H1 (cell line): ENCODE data around the gene PLEKHM1. TPM values are rescaled to one million over a fixed set of nuclear protein-coding genes. Genes with fewer than 3 reads are reported as not detected.
A peak's percentile ranks its signal among the peaks of the same experiment; 100 is the strongest.

ENCODE experiments used
- CTCF ChIA-PET: fragments of 300-600 bp; sonication (Branson Sonifier 250); formaldehyde crosslinking; loops from one replicate; lab custom pipeline; 2021; ENCODE audit not compliant: partially characterized antibody; lab: Charles Lee
- POLR2A ChIA-PET: fragments of 300-600 bp; sonication (Branson Sonifier 250); formaldehyde crosslinking; loops from one replicate; lab custom pipeline; 2021; ENCODE audit warnings: inconsistent platforms; ENCODE audit not compliant: partially characterized antibody; lab: Charles Lee
- DNase-seq, 2 experiments: peaks; one replicate each; pipeline versions ENCODE4 v3.0.0 to v3.0.0-alpha.2; 2010 to 2022; ENCODE audit warnings: low spot score in 2 of 2, low read depth in 1 of 2, mixed read lengths in 1 of 2
- FAIRE-seq: peaks from 2 replicates; lab custom pipeline; 2011; peaks lifted over from hg19 to GRCh38; lab: Jason Lieb, UNC
- H2AFZ ChIP-seq: 2 replicates; pipeline ENCODE4 v1.8.1; 2012; ENCODE audit warnings: low read length, inconsistent platforms
- H2AK5ac ChIP-seq: 2 replicates; pipeline ENCODE4 v1.6.1; 2013; ENCODE audit warnings: low read depth, low read length
- H2BK120ac ChIP-seq: replicated peaks from 2 replicates; pipeline ENCODE3; 2013; ENCODE audit warnings: low read depth, low read length, inconsistent platforms
- H2BK12ac ChIP-seq: 2 replicates; pipeline ENCODE4 v1.6.1; 2013; ENCODE audit warnings: low read depth, low read length
- H2BK15ac ChIP-seq: 2 replicates; pipeline ENCODE4 v1.6.1; 2013; ENCODE audit warnings: low read length
- H2BK20ac ChIP-seq: 2 replicates; pipeline ENCODE4 v1.6.1; 2013; ENCODE audit warnings: low read length
- H2BK5ac ChIP-seq: 2 replicates; pipeline ENCODE4 v1.6.1; 2013; ENCODE audit warnings: low read depth, low read length
- H3K14ac ChIP-seq: 2 replicates; pipeline ENCODE4 v1.6.1; 2013; ENCODE audit warnings: inconsistent platforms; ENCODE audit not compliant: insufficient read length
- H3K18ac ChIP-seq: 2 replicates; pipeline ENCODE4 v1.6.1; 2013; ENCODE audit warnings: low read length; ENCODE audit errors: extremely low read depth
- H3K23ac ChIP-seq: 2 replicates; pipeline ENCODE4 v1.6.1; 2013; ENCODE audit warnings: inconsistent platforms; ENCODE audit not compliant: insufficient read length
- H3K23me2 ChIP-seq: 2 replicates; pipeline ENCODE4 v1.6.1; 2013; ENCODE audit warnings: low read depth, low read length
- H3K27ac ChIP-seq: 2 replicates; pipeline ENCODE4 v1.6.1; 2011; ENCODE audit warnings: low read depth, low read length, inconsistent platforms
- H3K27me3 ChIP-seq, 4 experiments: replicated peaks in 1 of 4; 1 replicate in 1 of 4; 2 replicates in 3 of 4; pipeline versions ENCODE4 v1.6.1 to v1.8.1; 2011 to 2013; ENCODE audit warnings: low read length in 3 of 4, mild to moderate bottlenecking in 3 of 4, inconsistent platforms in 2 of 4, mixed read lengths in 2 of 4, moderate library complexity in 1 of 4; ENCODE audit not compliant: control insufficient read depth in 3 of 4, insufficient read depth in 3 of 4; ENCODE audit errors: extremely low read depth in 1 of 4
- H3K36me3 ChIP-seq, 4 experiments: 2 replicates each; pipeline versions ENCODE4 v1.6.1 to v1.8.1; 2011 to 2013; ENCODE audit warnings: mild to moderate bottlenecking in 4 of 4, low read length in 3 of 4, moderate library complexity in 2 of 4, control low read depth in 1 of 4, inconsistent platforms in 1 of 4; ENCODE audit not compliant: insufficient read depth in 4 of 4, control insufficient read depth in 2 of 4
- H3K4ac ChIP-seq: replicated peaks from 2 replicates; pipeline ENCODE3; 2013; ENCODE audit warnings: low read length, low read depth, mixed read lengths, inconsistent platforms; ENCODE audit not compliant: insufficient read length
- H3K4me1 ChIP-seq, 4 experiments: replicated peaks in 1 of 4; 1 replicate in 1 of 4; 2 replicates in 3 of 4; pipeline versions ENCODE4 v1.6.1 to v1.8.1; 2011 to 2013; ENCODE audit warnings: low read length in 3 of 4, inconsistent platforms in 2 of 4, mixed read lengths in 1 of 4; ENCODE audit not compliant: insufficient read depth in 4 of 4, control insufficient read depth in 3 of 4
- H3K4me2 ChIP-seq, 2 experiments: 2 replicates each; pipeline versions ENCODE4 v1.6.1 to v1.8.1; 2011 to 2013; ENCODE audit warnings: low read depth in 2 of 2, low read length in 2 of 2, control low read depth in 1 of 2, inconsistent platforms in 1 of 2, mild to moderate bottlenecking in 1 of 2; ENCODE audit not compliant: insufficient read depth in 1 of 2
- H3K4me3 ChIP-seq, 4 experiments: fragments of 200-600, 300-600 bp in 1 of 4; sonication (generic), shearing (Covaris generic), sonication (Bioruptor Twin) in 1 of 4; 2 replicates each; pipeline versions ENCODE4 v1.5.1 to v1.8.1; 2011 to 2016; ENCODE audit warnings: low read length in 4 of 4, low read depth in 3 of 4, control low read depth in 2 of 4, inconsistent platforms in 2 of 4, mild to moderate bottlenecking in 2 of 4, mixed read lengths in 1 of 4, moderate library complexity in 1 of 4; ENCODE audit not compliant: insufficient read depth in 2 of 4; ENCODE audit errors: extremely low read depth in 1 of 4
- H3K56ac ChIP-seq: replicated peaks from 2 replicates; pipeline ENCODE3; 2013; ENCODE audit warnings: low read depth, mild to moderate bottlenecking, mixed read lengths, low read length, inconsistent platforms; ENCODE audit not compliant: insufficient read length
- H3K79me1 ChIP-seq: 2 replicates; pipeline ENCODE4 v1.6.1; 2013; ENCODE audit warnings: low read depth, low read length, control low read depth
- H3K79me2 ChIP-seq, 2 experiments: 2 replicates each; pipeline versions ENCODE4 v1.6.1 to v1.8.1; 2012 to 2013; ENCODE audit warnings: low read length in 2 of 2, mild to moderate bottlenecking in 2 of 2, inconsistent platforms in 1 of 2; ENCODE audit not compliant: insufficient read depth in 2 of 2, control insufficient read depth in 1 of 2
- H3K9ac ChIP-seq, 4 experiments: replicated peaks in 1 of 4; 1 replicate in 1 of 4; 2 replicates in 3 of 4; pipeline versions ENCODE4 v1.6.1 to v1.8.1; 2011 to 2013; ENCODE audit warnings: low read depth in 3 of 4, low read length in 3 of 4, control low read depth in 2 of 4, mild to moderate bottlenecking in 2 of 4, moderate library complexity in 2 of 4, inconsistent platforms in 1 of 4; ENCODE audit errors: extremely low read depth in 1 of 4
- H3K9me3 ChIP-seq, 2 experiments: 2 replicates each; pipeline versions ENCODE4 v1.6.1 to v1.8.1; 2012 to 2013; ENCODE audit warnings: mild to moderate bottlenecking in 2 of 2, moderate library complexity in 2 of 2, control low read depth in 1 of 2, inconsistent platforms in 1 of 2, low read depth in 1 of 2, low read length in 1 of 2, mixed read lengths in 1 of 2; ENCODE audit not compliant: insufficient read depth in 2 of 2
- H4K20me1 ChIP-seq, 2 experiments: replicated peaks in 1 of 2; 2 replicates each; pipeline versions ENCODE3 to v1.8.1; 2011 to 2013; ENCODE audit warnings: inconsistent platforms in 2 of 2, low read length in 2 of 2, mild to moderate bottlenecking in 1 of 2; ENCODE audit not compliant: insufficient read depth in 2 of 2, control insufficient read depth in 1 of 2
- H4K5ac ChIP-seq: 2 replicates; pipeline ENCODE4 v1.6.1; 2013; ENCODE audit warnings: low read length, low read depth, mixed read lengths, inconsistent platforms; ENCODE audit not compliant: insufficient read length
- H4K8ac ChIP-seq: 2 replicates; pipeline ENCODE4 v1.8.0; 2013; ENCODE audit warnings: mild to moderate bottlenecking, moderate library complexity, low read length, inconsistent platforms; ENCODE audit not compliant: insufficient read depth; ENCODE audit errors: extremely low read depth
- H4K91ac ChIP-seq: replicated peaks from 2 replicates; pipeline ENCODE3; 2013; ENCODE audit warnings: low read length, mixed read lengths, inconsistent platforms; ENCODE audit not compliant: insufficient read length
- BACH1 ChIP-seq: IDR thresholded peaks from 2 replicates; pipeline ENCODE4 v1.6.1; 2012; ENCODE audit warnings: low read length, improper control_type of control experiment
- CBX8 ChIP-seq: fragments of 300-800, 300-1000 bp; sonication (generic); IDR thresholded peaks from 2 replicates; pipeline ENCODE4 v1.7.1; 2016; ENCODE audit warnings: low read depth, low read length, borderline replicate concordance
- CHD2 ChIP-seq: IDR thresholded peaks from 2 replicates; pipeline ENCODE4 v1.6.1; 2012; ENCODE audit warnings: low read length, improper control_type of control experiment
- CREB1 ChIP-seq: IDR thresholded peaks from 2 replicates; pipeline ENCODE4 v1.6.1; 2012; ENCODE audit warnings: inconsistent platforms
- FOSL1 ChIP-seq: IDR thresholded peaks from 2 replicates; pipeline ENCODE4 v1.6.1; 2011; ENCODE audit warnings: mild to moderate bottlenecking, low read depth, low read length, moderate library complexity; ENCODE audit not compliant: insufficient read depth
- HDAC2 ChIP-seq, 2 experiments: fragments of 300-600 bp in 1 of 2; sonication (generic) in 1 of 2; IDR thresholded peaks; 2 replicates each; pipeline ENCODE4 v1.6.1; 2011 to 2012; ENCODE audit warnings: low read depth in 2 of 2, low read length in 2 of 2, mild to moderate bottlenecking in 2 of 2, moderate library complexity in 2 of 2, borderline replicate concordance in 1 of 2, inconsistent platforms in 1 of 2
- NANOG ChIP-seq: IDR thresholded peaks from 2 replicates; pipeline ENCODE4 v1.6.1; 2011; ENCODE audit warnings: low read length, low read depth, mild to moderate bottlenecking, inconsistent platforms; ENCODE audit not compliant: insufficient read depth, poor library complexity, severe bottlenecking
- RBBP5 ChIP-seq: IDR thresholded peaks from 2 replicates; pipeline ENCODE4 v1.7.1; 2012; ENCODE audit warnings: low read depth, mild to moderate bottlenecking, inconsistent platforms, low read length, moderate library complexity, borderline replicate concordance
- RFX5 ChIP-seq: IDR thresholded peaks from 2 replicates; pipeline ENCODE4 v1.6.1; 2011; ENCODE audit warnings: low read depth, low read length, improper control_type of control experiment, borderline replicate concordance
- RXRA ChIP-seq: IDR thresholded peaks from 2 replicates; pipeline ENCODE4 v1.6.1; 2011; ENCODE audit warnings: low read depth, mild to moderate bottlenecking, low read length, moderate library complexity; ENCODE audit not compliant: insufficient read depth
- WGBS, 2 experiments: shearing (Covaris generic) in 1 of 2; methylation state at CpG; one replicate each; pipeline versions ENCODE4 v1.1.6 to v1.1.7; 2013 to 2015; ENCODE audit warnings: low lambda C conversion rate in 2 of 2, mixed read lengths in 2 of 2, inconsistent platforms in 1 of 2, low coverage in 1 of 2, missing lambda C conversion rate in 1 of 2; ENCODE audit not compliant: insufficient replicate concordance in 2 of 2, insufficient coverage in 1 of 2, insufficient read length in 1 of 2; ENCODE audit errors: extremely low coverage in 1 of 2, missing lambda C conversion rate in 1 of 2; 5-methylcytosine and 5-hydroxymethylcytosine counted together
- polyA plus RNA-seq, 7 experiments: library from polyadenylated mRNA; depleted of rRNA in 3 of 7; stranded (reverse) in 5 of 7; unstranded in 2 of 7; fragments of >200 nt in 5 of 7; fragments of 200-250 nt in 2 of 7; gene quantifications; 1 replicate in 5 of 7; 2 replicates in 1 of 7; 4 replicates in 1 of 7; pipeline versions ENCODE4 v1.2.1 to v1.2.3, GENCODE V29; 2011 to 2013; ENCODE audit warnings: missing spikeins in 2 of 7, mixed read lengths in 2 of 7
- total RNA-seq: library from RNA; stranded (reverse); fragmentation: NEBNext Ultra II Directional; extraction: Animal tissue kit (Norgen Biotek cat#: 25700); gene quantifications from 2 replicates; pipeline ENCODE4 v1.2.1, GENCODE V29; 2021

PLEKHM1 gene
- total and polyA plus RNA-seq, 2 of the 8 experiments (the other 6 are each of a cell fraction or from before 2014, with no cell fraction given) = 7.6 to 17.9 TPM

DNA sequence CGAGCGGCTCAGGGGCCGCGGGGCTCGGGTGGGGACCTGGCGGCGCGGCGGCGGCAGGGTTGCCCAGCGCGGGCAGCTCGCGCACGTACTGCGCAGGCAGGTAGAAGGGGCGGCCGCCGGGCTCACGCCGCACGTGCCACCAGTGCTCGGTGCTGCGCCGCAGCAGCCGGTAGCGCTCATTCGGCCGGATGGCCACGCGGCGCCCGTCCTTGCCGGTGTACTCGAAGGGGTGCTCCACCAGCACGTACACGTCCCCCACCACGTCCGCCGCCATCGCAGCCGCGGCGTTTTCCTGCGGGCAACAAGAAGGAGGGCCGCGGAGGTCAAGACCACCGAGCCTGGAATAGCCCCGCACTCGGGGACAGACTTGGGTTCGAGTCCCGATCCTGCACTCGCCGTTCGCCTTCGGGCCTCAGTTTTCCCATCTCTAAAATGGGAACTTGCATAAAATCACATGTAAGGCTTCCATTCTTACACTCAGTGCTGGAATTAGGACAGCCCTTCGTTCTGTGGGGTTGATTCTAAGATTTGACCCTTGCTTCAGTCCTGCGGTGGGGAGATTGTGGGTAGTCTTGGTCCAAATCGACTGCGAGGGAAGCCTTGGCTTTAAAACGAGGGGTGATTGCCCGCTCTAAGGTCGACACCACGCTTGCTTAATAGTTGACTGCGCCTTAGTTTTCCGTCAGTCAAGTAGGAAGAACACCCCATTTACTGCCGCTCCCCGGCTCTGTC is 60.3 kb downstream of the PLEKHM1 start:
- no peak for FAIRE-seq
- 18% methylated on average over 68 of the region's 68 CpGs; no CpG with 5 or more reads in 1 of the 2 experiments for WGBS, 2 experiments
- Histone ChIP-seq H3K36me3 (peaks cover 0 to 4% (median 0%) of the 10 kb centered on the region in 4 experiments; a peak in 1 of 8 replicates), H3K4me2 (peak overlapping the region; percentile 77 to 90), H3K27me3 (peaks cover 21 to 51% (median 44%) of the 10 kb centered on the region in 4 experiments), H3K9ac (no peak overlapping the region; a peak in 1 of 7 replicates), H3K4ac (no peak overlapping the region), H3K79me2 (no peaks in the 10 kb centered on the region), H2BK15ac (no peak overlapping the region), H2AK5ac (no peak overlapping the region), H4K20me1 (no peaks in the 10 kb centered on the region), H3K79me1 (no peaks in the 10 kb centered on the region), H2BK5ac (no peak overlapping the region; the same call in 1 of the 2 replicates), H2BK20ac (no peak overlapping the region), H3K4me1 (peaks cover 6 to 29% (median 14%) of the 10 kb centered on the region in 4 experiments), H4K91ac (no peak overlapping the region), H3K4me3 (peak overlapping the region; percentile 28 to 65 (median 55)), H3K56ac (no peak overlapping the region), H3K18ac (no peak overlapping the region; the same call in 1 of the 2 replicates), H3K23me2 (peaks cover 26% of the 10 kb centered on the region), H2BK12ac (peak overlapping the region; percentile 0; the same call in 1 of the 2 replicates), H4K8ac (no peak overlapping the region), H3K23ac (no peak overlapping the region), H3K14ac (no peak overlapping the region), H3K27ac (no peak overlapping the region), H4K5ac (no peak overlapping the region), H2AFZ (no peak overlapping the region), H2BK120ac (no peak overlapping the region), H3K9me3 (no peaks in the 10 kb centered on the region)
- ChIA-PET POLR2A (interaction anchor here (1.0 to 1.6 kb wide), 7 partner anchors 10 to 200 kb away, joined by 3 to 6 read pairs (median 3); partner anchors contain the start of gene MAP3K14), CTCF (interaction anchor here (2.1 to 12.6 kb wide), 3 partner anchors 17 to 210 kb away, joined by 12 to 331 read pairs (median 16); no protein-coding TSS in a partner anchor)
- DNase-seq = no peak
- TF ChIP-seq NANOG (no peak), RBBP5 (0 out of 2 replicates have a peak, but pooled peaks have one; percentile 22), RXRA (no peak), CHD2 (no peak), FOSL1 (no peak), BACH1 (no peak), HDAC2 (IDR thresholded peaks at IDR 0.05; ENCODE audit: borderline replicate concordance in 1 of 2, low read depth in 2 of 2, low read length in 2 of 2) (peak in 1 of 2 experiments; percentile 98; a peak in 2 of 4 replicates), CBX8 (no peak), RFX5 (no peak), CREB1 (no peak)
